Ascending aorta (tissue), 2 donors: ENCODE data around the gene SMURF1. TPM values are rescaled to one million over a fixed set of nuclear protein-coding genes. Genes with fewer than 3 reads are reported as not detected.

Experiments used
- DNase-seq, 2 donors: peaks; one replicate each; pipeline ENCODE4 v3.0.0-alpha.2; 2019; ENCODE audit warnings: low spot score in 2 of 2
- H3K27ac ChIP-seq, 2 donors: fragments of 200-600 bp; sonication (generic); one replicate each; pipeline ENCODE4 v1.5.1; 2016 to 2017; ENCODE audit warnings: mild to moderate bottlenecking in 1 of 2
- H3K27me3 ChIP-seq: fragments of 200-600 bp; sonication (generic); one replicate; pipeline ENCODE4 v1.5.1; 2017
- H3K36me3 ChIP-seq, 2 donors: fragments of 200-600 bp; sonication (generic); one replicate each; pipeline ENCODE4 v1.5.1; 2016
- H3K4me1 ChIP-seq, 2 donors: fragments of 200-600 bp; sonication (generic); one replicate each; pipeline ENCODE4 v1.5.1; 2016 to 2017; ENCODE audit warnings: mild to moderate bottlenecking in 1 of 2
- H3K4me3 ChIP-seq, 2 donors: fragments of 200-600 bp; sonication (generic); one replicate each; pipeline ENCODE4 v1.5.1; 2016 to 2017; ENCODE audit warnings: mild to moderate bottlenecking in 1 of 2
- H3K9me3 ChIP-seq, 2 donors: fragments of 200-600 bp; sonication (generic); one replicate each; pipeline ENCODE4 v1.5.1; 2016
- intact Hi-C: fragments of 100-400 bp; cut with DNase I; formaldehyde crosslinking; loops from one replicate; pipeline ENCODE4 v1.15.1; 2023
- total RNA-seq: library from RNA; depleted of rRNA; stranded (reverse); fragments of >200 nt; gene quantifications from one replicate; pipeline ENCODE4 v1.1.0, GENCODE V29; 2016
- TF ChIP-seq, protein P1 (sequence below), 3 experiments: fragments of 200-600 bp in 2 of 3; fragments of 450-650 bp in 1 of 3; sonication (generic) in 2 of 3; IDR thresholded peaks; one replicate each; pipeline ENCODE4 v1.5.1; 2016 to 2019; ENCODE audit warnings: antibody characterized with exemption in 3 of 3, mild to moderate bottlenecking in 1 of 3, moderate library complexity in 1 of 3

Gene SMURF1
- total RNA-seq, 1 donor from 2014 or later: 26.5 TPM

DNA sequence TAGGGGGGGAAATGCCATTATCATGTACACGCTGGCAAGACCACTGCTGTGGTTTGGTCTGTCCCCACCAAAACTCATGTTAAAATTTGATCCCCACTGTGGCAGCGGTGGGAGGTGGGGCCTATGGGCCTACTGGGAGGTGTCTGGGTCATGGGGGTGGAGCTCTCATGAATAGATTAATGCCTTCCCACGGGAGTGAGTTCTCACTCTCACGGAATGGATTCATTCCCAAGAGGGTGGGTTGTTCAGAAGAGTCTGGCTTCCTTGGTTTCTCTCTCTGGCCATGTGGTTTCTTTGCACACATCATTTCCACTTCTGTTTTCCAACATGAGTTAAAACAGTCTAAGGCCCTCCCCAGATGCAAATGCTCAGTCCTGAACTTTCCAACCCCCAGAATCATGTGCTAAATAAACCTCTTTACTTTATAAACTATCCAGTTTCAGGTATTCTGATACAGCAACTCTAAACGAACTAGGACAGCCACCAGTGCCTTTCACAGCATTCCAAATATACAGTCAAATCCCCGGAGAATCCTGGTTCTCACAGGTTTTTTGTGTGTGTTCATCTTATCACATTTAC is 44.3 kb downstream of the SMURF1 start:
- Histone ChIP-seq H3K27ac (peak overlapping the region; percentile 79 to 80), H3K36me3 (no peaks in the 10 kb centered on the region), H3K9me3 (peaks cover 6 to 9% of the 10 kb centered on the region in 2 donors), H3K4me3 (peak overlapping the region; percentile 1 to 10), H3K4me1 (peaks cover 12 to 47% of the 10 kb centered on the region in 2 donors), H3K27me3 (no peaks in the 10 kb centered on the region)
- DNase-seq: no peak
- intact Hi-C loops: loop anchor here (2.0 to 5.0 kb wide), 2 partner anchors 43 to 52 kb away; no protein-coding TSS in a partner anchor
- TF ChIP-seq, protein P1, sequence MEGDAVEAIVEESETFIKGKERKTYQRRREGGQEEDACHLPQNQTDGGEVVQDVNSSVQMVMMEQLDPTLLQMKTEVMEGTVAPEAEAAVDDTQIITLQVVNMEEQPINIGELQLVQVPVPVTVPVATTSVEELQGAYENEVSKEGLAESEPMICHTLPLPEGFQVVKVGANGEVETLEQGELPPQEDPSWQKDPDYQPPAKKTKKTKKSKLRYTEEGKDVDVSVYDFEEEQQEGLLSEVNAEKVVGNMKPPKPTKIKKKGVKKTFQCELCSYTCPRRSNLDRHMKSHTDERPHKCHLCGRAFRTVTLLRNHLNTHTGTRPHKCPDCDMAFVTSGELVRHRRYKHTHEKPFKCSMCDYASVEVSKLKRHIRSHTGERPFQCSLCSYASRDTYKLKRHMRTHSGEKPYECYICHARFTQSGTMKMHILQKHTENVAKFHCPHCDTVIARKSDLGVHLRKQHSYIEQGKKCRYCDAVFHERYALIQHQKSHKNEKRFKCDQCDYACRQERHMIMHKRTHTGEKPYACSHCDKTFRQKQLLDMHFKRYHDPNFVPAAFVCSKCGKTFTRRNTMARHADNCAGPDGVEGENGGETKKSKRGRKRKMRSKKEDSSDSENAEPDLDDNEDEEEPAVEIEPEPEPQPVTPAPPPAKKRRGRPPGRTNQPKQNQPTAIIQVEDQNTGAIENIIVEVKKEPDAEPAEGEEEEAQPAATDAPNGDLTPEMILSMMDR (IDR thresholded peaks at IDR 0.05): no peak

GRCh38 chr7:99098824-99099498 is 44.9 kb downstream of the SMURF1 start:
- Histone ChIP-seq H3K36me3 (no peaks in the 10 kb centered on the region), H3K4me1 (peaks cover 12 to 45% of the 10 kb centered on the region in 2 donors), H3K27ac (peak overlapping the region; percentile 79 to 80), H3K4me3 (peak overlapping the region; percentile 10 to 32), H3K27me3 (no peaks in the 10 kb centered on the region), H3K9me3 (peaks cover 6 to 9% of the 10 kb centered on the region in 2 donors)
- DNase-seq: no peak
- intact Hi-C loops: loop anchor here (2.0 to 5.0 kb wide), 2 partner anchors 44 to 52 kb away; no protein-coding TSS in a partner anchor
- TF ChIP-seq, protein P1 (IDR thresholded peaks at IDR 0.05): no peak

DNA sequence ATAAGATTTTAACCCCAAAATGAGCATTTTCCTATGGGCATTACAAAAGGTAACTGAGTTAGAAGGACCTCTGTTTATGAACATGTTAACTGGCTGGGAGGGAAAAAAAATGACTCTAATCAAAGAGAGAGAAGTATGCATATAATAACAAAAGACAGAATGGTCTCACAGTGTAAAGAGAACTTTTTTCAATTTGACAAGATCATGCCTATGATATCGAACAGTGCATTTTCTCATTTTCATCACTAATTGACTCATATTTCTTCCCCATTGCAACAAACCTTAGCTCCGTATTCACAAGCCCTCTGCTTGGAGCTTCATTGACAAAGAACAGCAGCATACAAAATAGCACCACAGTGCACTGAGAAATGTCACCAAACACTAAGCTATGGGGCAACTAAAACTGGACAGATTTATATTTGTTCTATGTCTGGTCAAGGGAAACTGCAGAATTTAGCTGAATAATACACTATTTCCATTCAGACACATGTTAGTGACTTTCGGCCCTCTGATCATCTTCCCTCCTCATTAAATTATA is 45.6 kb downstream of the SMURF1 start:
- H3K27me3 ChIP-seq: no peaks in the 10 kb centered on the region
- peak overlapping the region; percentile 79 to 80 for H3K27ac ChIP-seq
- DNase-seq: no peak
- intact Hi-C loops: loop anchor here (2.0 to 5.0 kb wide), 2 partner anchors 44 to 51 kb away; no protein-coding TSS in a partner anchor
- peaks cover 12 to 43% of the 10 kb centered on the region in 2 donors for H3K4me1 ChIP-seq
- H3K4me3 ChIP-seq: peak overlapping the region in 1 of 2 donors; percentile 32
- peaks cover 6 to 9% of the 10 kb centered on the region in 2 donors for H3K9me3 ChIP-seq
- TF ChIP-seq, protein P1 (IDR thresholded peaks at IDR 0.05): no peak
- H3K36me3 ChIP-seq: no peaks in the 10 kb centered on the region

DNA sequence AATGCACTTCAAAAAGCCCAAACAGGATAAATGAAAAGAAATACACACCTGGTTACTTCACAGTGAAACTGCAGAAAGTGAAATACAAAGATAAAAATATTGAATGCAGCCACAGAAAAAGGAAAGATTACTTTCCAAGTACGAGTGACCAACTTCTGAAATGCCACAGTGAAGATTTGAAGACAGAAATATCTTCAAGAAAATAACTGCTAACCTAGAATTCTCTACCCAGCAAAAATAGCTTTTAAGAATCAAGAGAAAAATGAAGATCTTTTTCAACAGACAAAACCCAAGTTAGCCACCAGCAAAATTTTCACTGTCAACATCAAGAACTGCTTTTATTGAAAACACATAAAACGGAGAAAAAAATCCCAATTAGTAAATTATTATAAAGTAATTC is 46.2 kb downstream of the SMURF1 start:
- Histone ChIP-seq H3K36me3 (no peaks in the 10 kb centered on the region), H3K27me3 (no peaks in the 10 kb centered on the region), H3K4me3 (no peak overlapping the region), H3K9me3 (peaks cover 6 to 9% of the 10 kb centered on the region in 2 donors), H3K27ac (peak overlapping the region; percentile 79 to 80), H3K4me1 (peaks cover 6 to 43% of the 10 kb centered on the region in 2 donors)
- TF ChIP-seq, protein P1 (IDR thresholded peaks at IDR 0.05): no peak
- no peak for DNase-seq
- intact Hi-C loops: loop anchor here (2.0 to 5.0 kb wide), 2 partner anchors 45 to 50 kb away; no protein-coding TSS in a partner anchor

DNA sequence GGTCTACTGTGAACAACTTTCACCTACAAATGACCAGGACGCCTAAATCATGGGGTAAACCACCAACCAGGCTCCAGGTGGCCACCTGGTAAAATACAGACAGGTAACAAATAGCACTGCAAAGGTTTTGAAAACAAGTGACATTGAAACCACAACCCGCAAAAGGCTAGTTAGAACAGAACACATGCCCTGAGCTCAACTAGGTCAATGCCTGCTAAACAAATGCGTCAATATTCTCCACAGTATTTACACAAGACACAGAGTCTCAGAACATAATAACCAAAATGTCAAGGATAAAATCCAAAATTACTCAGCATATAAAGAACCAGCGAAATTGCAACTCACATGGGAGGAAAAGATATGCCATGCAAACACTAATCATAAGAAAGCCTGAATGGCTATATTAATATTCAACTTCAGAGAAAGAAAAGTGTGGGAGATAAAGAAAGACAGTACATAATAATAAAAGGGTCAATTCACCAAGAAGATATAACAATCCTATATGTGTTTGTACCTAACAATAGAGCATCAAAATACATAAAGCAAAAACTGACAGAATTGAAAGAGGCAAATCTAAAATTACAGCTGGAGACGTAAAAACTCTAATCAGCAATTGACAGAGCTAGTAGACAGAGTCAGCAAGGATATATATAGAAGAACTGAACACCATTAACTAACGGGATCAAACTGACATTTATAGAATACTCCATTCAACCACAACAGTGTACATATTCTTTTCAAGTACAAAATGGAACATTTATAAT is 47.6 kb downstream of the SMURF1 start:
- intact Hi-C loops: loop anchor here (5.0 kb wide), 1 partner anchor 49 kb away; no protein-coding TSS in a partner anchor
- H3K9me3 ChIP-seq: peaks cover 6 to 9% of the 10 kb centered on the region in 2 donors
- peak overlapping the region; percentile 79 to 80 for H3K27ac ChIP-seq
- TF ChIP-seq, protein P1 (IDR thresholded peaks at IDR 0.05): no peak
- H3K4me1 ChIP-seq: peaks cover 6 to 41% of the 10 kb centered on the region in 2 donors
- no peaks in the 10 kb centered on the region for H3K36me3 ChIP-seq
- peak overlapping the region; percentile 9 to 11 for H3K4me3 ChIP-seq
- DNase-seq: no peak
- H3K27me3 ChIP-seq: no peaks in the 10 kb centered on the region
